G401 (cell line): ENCODE results near the gene UBTD1. TPM values are rescaled to one million over a fixed set of nuclear protein-coding genes. Genes with fewer than 3 reads are reported as not detected.
"Not testable (repeated sequence)": the region's sequence is repeated elsewhere in the genome, so short reads cannot be mapped to it uniquely, and the experiment has no call there.

ENCODE experiments used
- DNase-seq: peaks from one replicate; pipeline ENCODE4 v3.0.0-alpha.2; 2015; ENCODE audit warnings: low spot score
- in situ Hi-C: cut with HindIII; loops from 2 replicates; pipeline ENCODE4 v1.10.0; 2016; ENCODE audit warnings: low sequenced_read_pairs, mixed read lengths
- total RNA-seq: library from RNA; depleted of rRNA; stranded (reverse); fragments of >200 nt; shearing (Covaris generic); gene quantifications from 2 replicates; pipeline ENCODE4 v1.2.3, GENCODE V29; 2014

Gene UBTD1
- total RNA-seq, 1 experiment from 2014 or later: 39.5 TPM

DNA sequence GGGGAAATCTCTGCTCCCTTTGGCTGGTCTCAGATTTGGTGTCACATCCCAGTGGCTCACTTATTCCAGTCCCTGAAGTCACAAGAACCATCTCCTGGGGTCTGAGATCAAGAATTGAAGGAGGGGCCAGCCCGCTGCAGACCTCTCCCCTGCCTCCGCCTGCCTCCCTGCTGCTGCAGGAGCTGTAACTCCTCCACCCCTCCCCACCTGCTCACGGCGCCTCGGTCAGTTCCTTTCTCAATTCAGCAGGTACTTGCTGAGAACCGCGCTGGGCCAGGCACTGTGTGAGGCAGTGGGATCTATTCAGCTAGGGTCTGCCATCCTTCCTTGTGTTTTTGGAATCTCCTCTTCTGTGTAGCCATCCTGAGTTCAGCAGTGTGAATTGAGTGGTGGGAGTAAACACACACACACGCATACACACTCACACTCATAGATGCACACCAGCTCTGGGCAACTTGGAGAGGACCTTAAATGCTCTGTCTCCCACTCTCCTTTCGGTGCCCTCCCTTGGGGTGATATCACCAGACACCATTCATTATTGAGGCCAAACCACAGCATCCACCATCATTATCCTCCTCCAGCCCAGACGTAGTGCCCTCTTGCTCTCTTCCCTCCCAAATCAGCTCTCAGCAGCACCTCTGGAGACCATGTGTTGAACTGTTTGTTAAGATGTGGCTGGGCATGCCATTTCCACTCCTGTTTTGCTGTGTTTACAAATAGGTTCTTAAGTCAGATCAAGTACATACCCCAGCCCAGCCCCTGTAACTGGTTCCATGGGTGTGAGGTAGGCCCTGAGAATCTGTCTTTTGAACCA is 51.8 kb downstream of the UBTD1 start:
- no peak for DNase-seq
- in situ Hi-C loops: no loop called here

DNA sequence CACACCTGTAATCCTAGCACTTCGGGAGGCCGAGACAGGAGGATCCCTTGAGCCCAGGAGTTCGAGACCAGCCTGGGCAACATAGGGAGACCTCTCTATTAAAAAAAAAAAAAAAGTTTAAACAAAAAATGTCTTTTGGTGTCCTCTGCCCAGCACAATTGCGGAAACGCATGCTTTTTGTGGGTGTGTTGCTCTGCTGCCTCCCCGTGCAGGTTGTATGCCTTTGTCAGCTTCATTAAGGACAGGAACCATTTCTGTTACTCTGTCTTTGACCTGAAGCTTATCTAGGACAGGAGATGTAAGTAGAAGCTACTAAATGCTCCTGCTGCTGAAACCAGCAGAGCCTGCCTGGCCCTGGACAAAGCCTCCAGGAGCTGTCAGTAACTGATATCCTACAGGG is 52.5 kb downstream of the UBTD1 start:
- DNase-seq: no peak
- in situ Hi-C loops: no loop called here

- in situ Hi-C loops: no loop called here
- DNase-seq: no peak
These were observed 54.9 kb downstream of the UBTD1 start for GRCh38 chr10:97553575-97554031.

- DNase-seq, in situ Hi-C loops: not testable (repeated sequence)
These were observed 55.6 kb downstream of the UBTD1 start for GRCh38 chr10:97554336-97554735.

GRCh38 chr10:97555541-97555940 is 56.8 kb downstream of the UBTD1 start:
- in situ Hi-C loops, DNase-seq: not testable (repeated sequence)

GRCh38 chr10:97560731-97561381 is 62.1 kb downstream of the UBTD1 start:
- in situ Hi-C loops, DNase-seq: not testable (repeated sequence)

DNA sequence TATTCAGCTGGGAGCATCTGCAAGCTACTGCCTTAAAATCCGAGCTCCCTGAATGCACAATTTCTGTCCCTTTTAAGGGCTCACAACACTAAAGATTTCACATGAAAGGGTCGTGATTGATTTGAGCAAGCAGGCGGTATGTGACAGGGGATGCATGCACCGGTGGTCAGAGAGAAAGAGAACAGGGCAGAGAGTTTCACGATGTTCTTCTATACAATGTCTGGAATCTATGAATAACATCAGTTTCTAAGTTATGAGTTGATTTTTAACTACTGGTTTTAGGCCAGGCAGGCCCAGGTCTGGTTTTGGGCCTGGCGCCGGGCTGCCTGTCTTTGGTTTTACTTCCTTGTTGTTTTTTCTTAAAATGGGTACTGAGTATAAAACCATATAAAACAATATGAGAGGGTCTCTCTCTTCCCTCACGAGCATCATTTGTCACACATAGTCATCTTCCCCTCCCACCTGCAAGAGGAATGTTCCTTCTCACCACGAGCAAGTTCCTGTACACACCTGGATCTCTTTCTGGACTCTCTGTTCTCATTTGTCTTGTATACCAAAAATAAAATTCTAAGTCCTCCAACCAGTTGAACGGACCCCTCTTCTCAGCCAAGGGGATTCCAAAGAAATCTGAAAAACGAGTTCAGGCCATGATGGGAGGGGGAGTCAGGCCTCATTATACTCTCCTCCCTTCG is 62.8 kb downstream of the UBTD1 start:
- in situ Hi-C loops, DNase-seq: not testable (repeated sequence)

- in situ Hi-C loops, DNase-seq: not testable (repeated sequence)
These were observed 63.6 kb downstream of the UBTD1 start for GRCh38 chr10:97562329-97562728.

GRCh38 chr10:97563337-97563736 is 64.6 kb downstream of the UBTD1 start:
- no peak for DNase-seq
- in situ Hi-C loops: no loop called here

GRCh38 chr10:97564776-97565175 is 66.1 kb downstream of the UBTD1 start:
- no peak for DNase-seq
- in situ Hi-C loops: no loop called here

- no peak for DNase-seq
- in situ Hi-C loops: no loop called here
These were observed 67.7 kb downstream of the UBTD1 start for GRCh38 chr10:97566336-97566996.

- DNase-seq: no peak
- in situ Hi-C loops: no loop called here
These were observed 69.2 kb downstream of the UBTD1 start for GRCh38 chr10:97567891-97568290.

- peak; percentile 30 for DNase-seq
- in situ Hi-C loops: no loop called here
These were observed 71.5 kb downstream of the UBTD1 start for GRCh38 chr10:97570146-97570788.

DNA sequence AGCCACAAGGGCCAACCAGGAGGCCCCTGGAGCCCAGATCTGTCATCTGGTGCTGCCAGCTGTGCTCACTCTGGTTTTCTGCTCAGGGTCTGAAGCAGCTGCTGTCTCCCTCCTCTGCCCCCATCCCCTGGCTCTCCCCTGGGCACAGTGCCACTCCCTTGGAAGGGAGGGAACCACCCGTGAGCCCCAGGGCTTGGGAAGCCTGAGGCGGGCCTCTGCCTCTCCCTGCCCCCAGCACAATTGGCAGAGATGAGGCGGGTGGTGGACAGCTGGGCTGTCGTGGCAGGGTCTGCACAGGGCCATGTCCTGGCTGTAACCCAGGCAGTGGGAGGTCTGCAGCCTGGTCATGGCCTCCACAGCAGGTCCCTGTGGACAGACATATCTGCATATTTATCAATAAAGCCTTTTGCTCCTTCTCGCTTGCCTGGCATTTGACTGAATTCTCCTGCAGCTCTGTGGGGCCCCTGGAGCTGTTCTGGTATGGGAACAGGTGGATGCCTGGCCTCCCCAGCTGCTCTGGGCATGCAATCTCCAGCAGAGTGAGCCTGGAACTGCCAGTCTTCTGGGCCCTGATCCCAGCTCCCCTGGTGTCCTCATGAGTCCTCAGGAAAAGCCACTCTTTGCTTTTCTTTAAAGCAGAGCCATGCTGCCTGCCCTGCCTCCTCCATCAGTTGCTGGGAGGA is 72.2 kb downstream of the UBTD1 start:
- in situ Hi-C loops: no loop called here
- peak; percentile 95 for DNase-seq

DNA sequence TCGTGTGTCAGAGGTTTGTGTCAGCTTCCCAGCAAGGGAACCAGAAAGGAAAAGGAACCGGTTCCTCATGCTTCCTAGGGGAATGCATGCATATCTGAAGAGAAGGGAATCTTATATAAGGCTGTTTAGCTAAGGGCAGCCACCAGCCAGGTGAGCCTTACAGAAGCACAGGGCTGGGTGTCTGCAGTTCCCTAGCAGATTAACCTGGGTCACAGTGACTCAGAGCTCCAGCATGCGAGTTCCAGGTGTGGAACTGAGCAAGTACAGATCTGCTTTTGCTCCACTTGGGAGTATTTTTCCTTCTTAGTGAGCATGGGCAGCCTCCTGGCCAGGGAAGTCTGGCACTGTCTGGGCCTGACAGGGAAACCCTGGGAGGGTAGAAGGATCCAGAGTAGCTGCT is 72.9 kb downstream of the UBTD1 start:
- in situ Hi-C loops: no loop called here
- peak; percentile 66 for DNase-seq

GRCh38 chr10:97572214-97572989 is 73.7 kb downstream of the UBTD1 start, which contains the start of gene ANKRD2:
Gene ANKRD2 (plus strand): TSS chr10:97572779. CDS start chr10:97572789, 10 bp downstream.
- in situ Hi-C loops: no loop called here
- DNase-seq: peak; percentile 87

GRCh38 chr10:97573021-97573420 is 74.3 kb downstream of the UBTD1 start:
- in situ Hi-C loops: no loop called here
- DNase-seq: no peak

DNA sequence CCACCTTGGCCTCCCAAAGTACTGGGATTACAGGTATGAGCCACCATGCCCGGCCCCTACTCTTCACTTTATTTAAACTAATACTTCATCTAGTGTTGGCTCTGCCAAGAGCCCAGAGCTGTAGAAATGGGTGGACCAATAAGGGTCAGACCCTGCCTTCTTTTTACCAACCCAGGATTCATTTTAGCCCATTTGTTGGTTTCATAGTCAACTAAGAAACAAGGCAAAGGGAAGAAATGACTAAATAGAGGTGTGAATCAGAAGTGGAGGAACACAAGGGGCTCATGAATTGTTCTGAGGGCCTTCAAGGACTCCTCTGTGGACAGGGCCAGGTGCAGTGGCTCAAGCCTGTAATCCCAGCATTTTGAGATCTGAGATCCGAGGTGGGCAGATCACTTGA is 74.9 kb downstream of the UBTD1 start:
- in situ Hi-C loops: no loop called here
- no peak for DNase-seq
